ENCODE measurements around the gene UBAC1. TPM values are rescaled to one million over a fixed set of nuclear protein-coding genes. Genes with fewer than 3 reads are reported as not detected.

The UBAC1 gene
- total and polyA plus RNA-seq, 9 of the 15 experiments (the other 6 are each of a cell fraction or from before 2014, with no cell fraction given): 94.0 to 399 (median 228) TPM

GRCh38 chr9:135961811-135962695, 880 bp upstream of the UBAC1 start (continued):
- TF ChIP-seq ZBTB40 (IDR thresholded peaks at IDR 0.05): peak; percentile 55
- TF ChIP-seq ZBTB40 (CRISPR knock-in tag; IDR thresholded peaks at IDR 0.05): no peak
- peak; percentile 55 for TF ChIP-seq CHD1 (IDR thresholded peaks at IDR 0.05; ENCODE audit: low read length)
- TF ChIP-seq KAT7 (CRISPR knock-in tag; IDR thresholded peaks at IDR 0.05; ENCODE audit: borderline replicate concordance): peak; percentile 57; the same call in 1 of the 2 replicates
- no peak for TF ChIP-seq ZNF699 (CRISPR knock-in tag; IDR thresholded peaks at IDR 0.05; ENCODE audit: insufficient replicate concordance)
- 0 out of 2 replicates have a peak, but pooled peaks have one; percentile 26 for TF ChIP-seq EGR1 (conservative IDR thresholded peaks at IDR 0.05)
- peak; percentile 30; the same call in 1 of the 2 replicates for TF ChIP-seq CBFA2T3 (IDR thresholded peaks at IDR 0.05)
- TF ChIP-seq, protein P1, sequence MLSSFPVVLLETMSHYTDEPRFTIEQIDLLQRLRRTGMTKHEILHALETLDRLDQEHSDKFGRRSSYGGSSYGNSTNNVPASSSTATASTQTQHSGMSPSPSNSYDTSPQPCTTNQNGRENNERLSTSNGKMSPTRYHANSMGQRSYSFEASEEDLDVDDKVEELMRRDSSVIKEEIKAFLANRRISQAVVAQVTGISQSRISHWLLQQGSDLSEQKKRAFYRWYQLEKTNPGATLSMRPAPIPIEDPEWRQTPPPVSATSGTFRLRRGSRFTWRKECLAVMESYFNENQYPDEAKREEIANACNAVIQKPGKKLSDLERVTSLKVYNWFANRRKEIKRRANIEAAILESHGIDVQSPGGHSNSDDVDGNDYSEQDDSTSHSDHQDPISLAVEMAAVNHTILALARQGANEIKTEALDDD (IDR thresholded peaks at IDR 0.05): 0 out of 2 replicates have a peak, but pooled peaks have one; percentile 10
- TF ChIP-seq L3MBTL2 (IDR thresholded peaks at IDR 0.05): 0 out of 2 replicates have a peak, but pooled peaks have one; percentile 22
- no peak for TF ChIP-seq ZZZ3 (IDR thresholded peaks at IDR 0.05)
- peak in 1 of 2 experiments; percentile 25; a peak in 1 of 4 replicates for TF ChIP-seq TBL1XR1 (IDR thresholded peaks at IDR 0.05; ENCODE audit: low read length in 2 of 2)
- TF ChIP-seq POLR2A (conservative IDR thresholded peaks at IDR 0.05): peak; percentile 45
- TF ChIP-seq HNRNPH1 (optimal IDR thresholded peaks at IDR 0.05; ENCODE audit: low read depth, low read length): no peak
- peak; percentile 37 for TF ChIP-seq TCF3 (CRISPR knock-in tag; IDR thresholded peaks at IDR 0.05)
